HCT116 (cell line): ENCODE data around the gene ORC2. TPM values are rescaled to one million over a fixed set of nuclear protein-coding genes. Genes with fewer than 3 reads are reported as not detected.
"Not testable (repeated sequence)": the region's sequence is repeated elsewhere in the genome, so short reads cannot be mapped to it uniquely, and the experiment has no call there.

Experiments used
- ATAC-seq: fragments of 200-7000 bp; cut with Tn5 transposase; 2 replicates; pipeline ENCODE4 v1.9.1; 2020; ENCODE audit warnings: mild to moderate bottlenecking, moderate library complexity
- BruUV-seq: library from RNA; stranded (reverse); fragments of 400-500 nt; replicated peaks from 2 replicates; lab custom pipeline; 2021; lab: Mats Ljungman, UMichigan
- CTCF ChIA-PET: fragments of 300-600 bp; sonication (Branson Sonifier 250); formaldehyde crosslinking; loops from one replicate; lab custom pipeline; 2021; ENCODE audit warnings: antibody characterized with exemption; lab: Charles Lee
- POLR2A ChIA-PET: fragments of 300-600, 350-600 bp; sonication (Branson Sonifier 250); formaldehyde crosslinking; loops from one replicate; lab custom pipeline; 2021; ENCODE audit warnings: antibody characterized with exemption; lab: Charles Lee
- RAD21 ChIA-PET, 2 experiments: fragments of 300-600 bp; sonication (Branson Sonifier 250); formaldehyde crosslinking; loops; one replicate each; lab custom pipeline; 2023; ENCODE audit warnings: low total read pairs in 2 of 2; ENCODE audit not compliant: uncharacterized antibody in 2 of 2, unreplicated experiment in 2 of 2, low non-redundant PET in 1 of 2; lab: Charles Lee
- DNase-seq: peaks from one replicate; pipeline ENCODE4 v3.0.0-alpha.2; 2010; ENCODE audit warnings: low read depth, low spot score
- H2AFZ ChIP-seq: fragments of 200-600 bp; shearing (Covaris generic), sonication (generic); 2 replicates; pipeline ENCODE4 v1.6.1; 2017; ENCODE audit warnings: low read depth, mixed run types, mixed read lengths, antibody characterized with exemption, low read length; ENCODE audit not compliant: poor library complexity, severe bottlenecking
- H3K27ac ChIP-seq: 2 replicates; pipeline ENCODE4 v1.5.1; 2012; ENCODE audit warnings: low read depth, low read length
- H3K27me3 ChIP-seq: fragments of 200-600 bp; sonication (generic); 2 replicates; pipeline ENCODE4 v1.6.1; 2016; ENCODE audit warnings: mixed run types, low read length, mixed read lengths; ENCODE audit not compliant: insufficient read depth
- H3K36me3 ChIP-seq, 2 experiments: fragments of 200-500 bp in 1 of 2; fragments of 200-600 bp in 1 of 2; sonication (Bioruptor generic) in 1 of 2; sonication (generic) in 1 of 2; 2 replicates each; pipeline versions ENCODE4 v1.5.1 to v1.6.1; 2014 to 2016; ENCODE audit warnings: low read length in 2 of 2, inconsistent platforms in 1 of 2, mixed read lengths in 1 of 2, mixed run types in 1 of 2; ENCODE audit not compliant: insufficient read depth in 2 of 2, control insufficient read depth in 1 of 2
- H3K4me1 ChIP-seq, 2 experiments: fragments of 200-600 bp in 1 of 2; sonication (generic) in 1 of 2; 2 replicates each; pipeline versions ENCODE4 v1.5.1 to v1.6.1; 2012 to 2017; ENCODE audit warnings: low read length in 2 of 2, inconsistent platforms in 1 of 2, mild to moderate bottlenecking in 1 of 2, mixed read lengths in 1 of 2, mixed run types in 1 of 2, moderate library complexity in 1 of 2; ENCODE audit not compliant: insufficient read depth in 2 of 2, control insufficient read depth in 1 of 2
- H3K4me2 ChIP-seq: fragments of 200-600 bp; sonication (generic); 2 replicates; pipeline ENCODE4 v1.6.1; 2017; ENCODE audit warnings: mixed run types, low read length, mixed read lengths
- H3K4me3 ChIP-seq, 2 experiments: fragments of 200-600 bp in 1 of 2; sonication (generic) in 1 of 2; replicated peaks in 1 of 2; 2 replicates each; pipeline ENCODE4 v1.5.1; 2011 to 2016; ENCODE audit warnings: low read length in 2 of 2, control low read depth in 1 of 2, low read depth in 1 of 2, mild to moderate bottlenecking in 1 of 2, mixed read lengths in 1 of 2, mixed run types in 1 of 2
- H3K79me2 ChIP-seq: fragments of 200-600 bp; sonication (generic); 2 replicates; pipeline ENCODE4 v1.6.1; 2017; ENCODE audit warnings: mild to moderate bottlenecking, mixed run types, low read length, moderate library complexity, mixed read lengths; ENCODE audit not compliant: insufficient read depth
- H3K9ac ChIP-seq: fragments of 200-600 bp; sonication (generic); 2 replicates; pipeline ENCODE4 v1.6.1; 2016; ENCODE audit warnings: low read length, mixed read lengths
- H3K9me2 ChIP-seq: fragments of 200-600 bp; sonication (generic), shearing (Covaris generic); 2 replicates; pipeline ENCODE4 v1.6.1; 2017; ENCODE audit warnings: mixed run types, mild to moderate bottlenecking, moderate library complexity; ENCODE audit not compliant: insufficient read depth
- H3K9me3 ChIP-seq, 2 experiments: fragments of 200-500 bp in 1 of 2; fragments of 200-600 bp in 1 of 2; sonication (Bioruptor generic) in 1 of 2; sonication (generic) in 1 of 2; 2 replicates each; pipeline ENCODE4 v1.6.1; 2014 to 2017; ENCODE audit warnings: low read length in 2 of 2, mixed read lengths in 2 of 2, inconsistent platforms in 1 of 2, low read depth in 1 of 2, mild to moderate bottlenecking in 1 of 2, mixed run types in 1 of 2, moderate library complexity in 1 of 2; ENCODE audit not compliant: control insufficient read depth in 1 of 2, insufficient read depth in 1 of 2
- H4K20me1 ChIP-seq: fragments of 200-600 bp; sonication (generic), shearing (Covaris generic); 2 replicates; pipeline ENCODE4 v1.6.1; 2017; ENCODE audit warnings: mixed run types, mild to moderate bottlenecking, moderate library complexity; ENCODE audit not compliant: insufficient read depth
- CEBPB ChIP-seq: IDR thresholded peaks from 2 replicates; pipeline ENCODE4 v1.6.1; 2012; ENCODE audit warnings: low read depth
- EGR1 ChIP-seq: IDR thresholded peaks from 2 replicates; pipeline ENCODE4 v1.6.1; 2012; ENCODE audit warnings: low read depth
- ELF1 ChIP-seq: IDR thresholded peaks from 2 replicates; pipeline ENCODE4 v1.6.1; 2012; ENCODE audit warnings: low read depth, borderline replicate concordance
- EZH2 ChIP-seq: fragments of 200-600 bp; sonication (generic); IDR thresholded peaks from 2 replicates; pipeline ENCODE4 v1.6.1; 2017; ENCODE audit warnings: antibody characterized with exemption, mixed run types
- MAX ChIP-seq: IDR thresholded peaks from 2 replicates; pipeline ENCODE4 v1.6.1; 2012
- POLR2A ChIP-seq: IDR thresholded peaks from 2 replicates; pipeline ENCODE4 v1.7.0; 2011; ENCODE audit warnings: borderline replicate concordance; ENCODE audit not compliant: insufficient read depth, insufficient read length; ENCODE audit errors: extremely low read depth
- REST ChIP-seq: IDR thresholded peaks from 2 replicates; pipeline ENCODE4 v1.6.1; 2012; ENCODE audit warnings: low read depth
- SIN3A ChIP-seq: IDR thresholded peaks from 2 replicates; pipeline ENCODE4 v1.6.1; 2012; ENCODE audit warnings: low read depth
- SP1 ChIP-seq: IDR thresholded peaks from 2 replicates; pipeline ENCODE4 v1.6.1; 2012; ENCODE audit warnings: low read depth
- intact Hi-C: fragments of 100-400 bp; cut with micrococcal nuclease; formaldehyde crosslinking; loops from 2 replicates; pipeline ENCODE4 v1.10.0; 2022
- total RNA-seq: library from RNA; stranded (reverse); gene quantifications from one replicate; pipeline ENCODE4 v1.2.1, GENCODE V29; 2021; ENCODE audit not compliant: unreplicated experiment

ORC2 gene
- total RNA-seq, 1 experiment from 2014 or later: 51.9 TPM

DNA sequence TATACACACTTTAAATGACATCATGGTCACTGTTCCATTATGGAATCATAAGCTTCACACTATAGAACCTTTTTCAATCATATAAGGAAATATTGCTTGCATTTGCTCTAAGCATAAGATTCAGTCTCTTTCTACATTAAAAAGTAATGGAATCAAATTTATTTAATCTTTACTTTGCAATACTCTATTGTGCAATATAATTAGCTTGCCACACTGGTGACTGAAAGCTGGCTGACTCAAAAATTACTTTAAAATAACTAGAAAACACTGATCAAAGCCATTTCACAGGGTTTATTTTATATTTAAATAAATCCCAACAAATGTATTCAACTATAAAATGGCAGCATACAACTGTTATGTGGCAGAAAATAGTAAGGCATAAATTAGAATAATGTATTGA, 13.2 kb upstream of the ORC2 start:
- Histone ChIP-seq H3K4me1 (0 out of 4 replicates have a peak, but pooled peaks cover 0 to 3% of the 10 kb centered on the region in 2 experiments), H3K9ac (no peak overlapping the region), H3K79me2 (no peaks in the 10 kb centered on the region), H3K36me3 (no peaks in the 10 kb centered on the region; a peak in 2 of 4 replicates), H3K4me3 (no peak overlapping the region), H3K9me3 (no peaks in the 10 kb centered on the region), H4K20me1 (no peaks in the 10 kb centered on the region), H3K27ac (no peak overlapping the region), H3K27me3 (no peaks in the 10 kb centered on the region), H3K4me2 (no peak overlapping the region), H3K9me2 (no peaks in the 10 kb centered on the region), H2AFZ (no peak overlapping the region)
- DNase-seq (no peak), ATAC-seq (no peak)
- TF ChIP-seq ELF1 (no peak), EGR1 (no peak), POLR2A (no peak), SP1 (no peak)
- CTCF ChIA-PET: interaction anchor here (1.5 to 1.6 kb wide), 2 partner anchors 13 to 71 kb away, joined by 3 to 5 read pairs; partner anchors contain the start of gene ORC2
- BruUV-seq: no TSS peak
- intact Hi-C loops: no loop called here
- POLR2A ChIA-PET: interaction anchor here (0.9 kb wide), 1 partner anchor 12 kb away, joined by 3 read pairs; no protein-coding TSS in a partner anchor
- RAD21 ChIA-PET: no interaction called here

GRCh38 chr2:200975672-200976071, 12.2 kb upstream of the ORC2 start:
- Histone ChIP-seq H3K9ac (no peak overlapping the region), H3K27ac (no peak overlapping the region), H3K27me3 (no peaks in the 10 kb centered on the region), H3K9me3 (no peaks in the 10 kb centered on the region), H3K79me2 (no peaks in the 10 kb centered on the region), H3K36me3 (no peaks in the 10 kb centered on the region), H3K9me2 (no peaks in the 10 kb centered on the region), H4K20me1 (no peaks in the 10 kb centered on the region), H3K4me2 (no peak overlapping the region), H3K4me3 (no peak overlapping the region), H3K4me1 (0 out of 4 replicates have a peak, but pooled peaks cover 0 to 3% of the 10 kb centered on the region in 2 experiments), H2AFZ (no peak overlapping the region)
- TF ChIP-seq SIN3A: no peak
- TF ChIP-seq EZH2: no peak
- no peak for TF ChIP-seq MAX
- no peak for TF ChIP-seq REST
- TF ChIP-seq CEBPB: no peak
- ChIA-PET CTCF (no interaction called here), POLR2A (interaction anchor here (0.9 kb wide), 1 partner anchor 31 kb away, joined by 4 read pairs; no protein-coding TSS in a partner anchor), RAD21 (no interaction called here)
- intact Hi-C loops: no loop called here
- DNase-seq (no peak), ATAC-seq (no peak)
- BruUV-seq: no TSS peak

GRCh38 chr2:200970057-200970456, 6.6 kb upstream of the ORC2 start:
- intact Hi-C loops, CTCF ChIA-PET, H3K9ac ChIP-seq, ATAC-seq, H3K4me3 ChIP-seq, H3K27ac ChIP-seq, DNase-seq, H2AFZ ChIP-seq, RAD21 ChIA-PET, BruUV-seq, H3K27me3 ChIP-seq, H3K4me2 ChIP-seq, H4K20me1 ChIP-seq, POLR2A ChIA-PET, H3K9me3 ChIP-seq, H3K9me2 ChIP-seq, H3K36me3 ChIP-seq: not testable (repeated sequence)
- peaks cover 3 to 34% of the 10 kb centered on the region in 2 experiments; a peak in 3 of 4 replicates for H3K4me1 ChIP-seq
- peaks cover 12% of the 10 kb centered on the region for H3K79me2 ChIP-seq
